GM18517 (cell line): ENCODE data around the gene IGFL2.
"Not testable (repeated sequence)": the region's sequence is repeated elsewhere in the genome, so short reads cannot be mapped to it uniquely, and the experiment has no call there.

Source experiments
- ATAC-seq: cut with Tn5 transposase; IDR thresholded peaks from one replicate; pipeline ENCODE4 v1.9.1; 2021; ENCODE audit warnings: mild to moderate bottlenecking, moderate library complexity; ENCODE audit not compliant: unreplicated experiment

IGFL2 gene

GRCh38 chr19:46206682-46207081 lies 58.6 kb downstream of the IGFL2 start:
- no peak for ATAC-seq

DNA sequence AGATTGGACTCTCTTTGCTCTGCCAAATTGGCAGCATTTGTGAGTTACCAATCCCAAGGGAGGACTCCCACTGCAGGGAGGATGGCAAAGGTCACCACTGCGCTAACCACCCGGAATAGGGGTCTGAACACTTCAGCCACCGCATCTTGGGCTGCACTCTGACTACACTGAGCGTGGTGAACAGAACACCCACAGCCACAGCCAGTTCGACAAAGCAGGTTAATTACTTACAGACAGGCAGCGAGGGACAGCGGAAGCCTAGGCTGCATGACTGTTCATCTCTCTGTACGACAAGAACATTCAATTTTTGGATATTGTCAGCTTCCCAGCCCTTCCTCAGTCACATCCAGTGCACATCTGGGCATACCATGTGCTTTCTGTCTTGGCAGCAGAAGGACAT lies 59.8 kb downstream of the IGFL2 start:
- not testable (repeated sequence) for ATAC-seq

DNA sequence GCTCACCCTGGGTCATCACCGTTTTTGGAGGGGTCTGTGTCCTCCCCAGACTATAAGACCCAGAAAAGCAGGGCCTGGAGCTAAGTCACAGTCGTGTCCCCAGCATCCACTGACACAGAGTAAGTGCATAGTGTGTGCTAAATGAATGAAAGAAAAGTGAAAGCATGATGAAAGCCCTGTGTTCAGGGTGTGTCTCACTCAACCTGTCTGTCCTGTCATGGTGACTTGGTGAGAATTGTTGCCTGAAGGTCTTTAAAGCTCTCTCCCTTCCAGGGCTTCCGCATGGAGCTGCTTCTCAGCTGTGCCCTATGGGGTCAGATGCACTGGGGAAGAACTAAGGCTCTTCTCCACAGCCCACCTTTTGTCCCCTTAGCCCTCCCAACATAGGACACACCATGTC lies 61.0 kb downstream of the IGFL2 start:
- no peak for ATAC-seq

GRCh38 chr19:46209472-46209871 lies 61.4 kb downstream of the IGFL2 start:
- no peak for ATAC-seq

DNA sequence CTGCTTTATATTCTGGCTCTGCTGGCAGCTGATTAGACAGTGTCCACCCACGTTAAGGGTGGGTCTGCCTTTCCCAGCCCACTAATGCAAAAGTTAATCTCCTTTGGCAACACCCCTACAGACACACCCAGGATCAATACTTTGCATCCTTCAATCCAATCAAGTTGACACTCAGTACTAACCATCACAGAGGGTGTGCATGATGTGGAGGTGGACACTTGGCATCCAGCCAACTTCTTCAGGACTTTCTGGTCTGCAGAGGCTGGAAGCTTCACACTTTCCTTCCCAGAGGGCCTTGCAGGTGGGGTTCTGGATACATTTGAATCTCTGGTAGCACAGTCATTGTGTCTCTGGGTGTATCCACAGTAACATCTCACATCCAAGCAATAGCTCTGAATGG lies 62.6 kb downstream of the IGFL2 start:
- ATAC-seq: no peak
